GM13976 (cell line): ENCODE data around the gene DHRSX.

Source experiments
- DNase-seq: peaks from one replicate; pipeline ENCODE4 v3.0.0; 2012; ENCODE audit warnings: low spot score
- CTCF ChIP-seq: IDR thresholded peaks from 2 replicates; pipeline ENCODE4 v1.5.1; 2012; ENCODE audit warnings: borderline replicate concordance, mild to moderate bottlenecking; ENCODE audit not compliant: insufficient read depth; ENCODE audit errors: extremely low read depth, missing control alignments, control extremely low read depth
- in situ Hi-C: fragments of 300-500 bp; cut with MboI; formaldehyde crosslinking; loops from one replicate; pipeline ENCODE4 v1.12.0; 2022; ENCODE audit warnings: low sequenced_read_pairs, mixed read lengths, inconsistent platforms; ENCODE audit not compliant: unreplicated experiment

DHRSX gene

GRCh38 chrX:2500803-2501558 lies at the start of gene DHRSX, which contains the start of gene ZBED1:
TSS of gene DHRSX (minus strand) at chrX:2500976. CDS start at chrX:2500925, 51 bp downstream.
TSS of gene ZBED1 (minus strand) at chrX:2500976. CDS start at chrX:2490719, 10,257 bp downstream.
- no peak for TF ChIP-seq CTCF
- in situ Hi-C loops = no loop called here
- DNase-seq = peak; percentile 91

GRCh38 chrX:2549876-2550275 lies 49.1 kb upstream of the DHRSX start:
- in situ Hi-C loops = no loop called here
- DNase-seq = no peak
- no peak for TF ChIP-seq CTCF

DNA sequence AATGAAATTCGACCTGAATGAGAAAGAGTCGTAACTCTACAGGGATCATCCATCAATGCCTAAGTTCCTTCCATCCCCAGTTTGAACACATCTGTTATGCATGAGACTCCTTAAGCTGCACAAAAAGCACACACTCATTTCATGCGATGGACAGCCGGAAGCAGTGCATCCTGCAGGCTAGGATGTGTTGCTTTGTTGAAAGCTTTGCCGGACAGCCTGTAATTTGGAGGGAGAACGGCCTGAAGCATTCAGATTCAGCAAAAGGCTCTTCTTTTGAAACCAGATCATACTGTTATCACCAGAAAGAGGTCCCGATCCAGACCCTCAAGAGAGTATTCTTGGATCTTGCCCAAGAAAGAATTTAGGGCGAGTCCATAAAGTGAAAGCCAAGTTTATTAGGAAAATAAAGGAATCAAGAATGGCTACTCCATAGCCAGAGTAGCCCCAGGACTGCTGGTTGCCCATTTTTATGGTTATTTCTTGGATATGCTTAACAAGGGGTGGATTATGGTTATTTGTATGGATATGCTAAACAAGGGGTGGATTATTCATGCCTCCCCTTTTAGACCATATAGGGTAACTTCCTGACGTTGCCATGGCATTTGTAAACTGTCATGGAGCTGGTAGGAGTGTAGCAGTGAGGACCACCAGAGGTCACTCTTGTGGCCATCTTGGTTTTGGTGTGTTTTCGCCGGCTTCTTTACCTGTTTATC lies 48.1 kb upstream of the DHRSX start:
- in situ Hi-C loops = no loop called here
- TF ChIP-seq CTCF = no peak

DNA sequence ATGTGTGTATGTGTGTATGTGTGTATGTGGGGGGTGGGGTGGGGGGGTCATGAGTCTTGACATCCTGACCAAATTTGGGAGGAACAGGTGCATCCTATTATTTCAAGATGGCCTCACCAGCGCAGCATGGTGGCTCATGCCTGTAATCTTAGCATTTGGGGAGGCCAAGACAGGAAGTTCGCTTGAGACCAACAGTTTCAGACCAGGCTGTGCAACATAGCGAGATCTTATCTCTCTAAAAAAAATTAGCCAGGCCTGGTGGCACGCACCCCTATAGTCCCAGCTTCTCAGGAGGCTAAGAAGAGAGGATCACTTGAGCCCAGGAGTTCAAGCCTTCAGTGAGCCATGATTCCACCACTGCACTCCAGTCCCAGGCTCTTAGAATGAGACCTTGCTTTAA lies 47.0 kb upstream of the DHRSX start:
- no peak for DNase-seq
- TF ChIP-seq CTCF = no peak
- in situ Hi-C loops = no loop called here

More for the DNA sequence above, 48.1 kb upstream of the DHRSX start:
- no peak for DNase-seq

DNA sequence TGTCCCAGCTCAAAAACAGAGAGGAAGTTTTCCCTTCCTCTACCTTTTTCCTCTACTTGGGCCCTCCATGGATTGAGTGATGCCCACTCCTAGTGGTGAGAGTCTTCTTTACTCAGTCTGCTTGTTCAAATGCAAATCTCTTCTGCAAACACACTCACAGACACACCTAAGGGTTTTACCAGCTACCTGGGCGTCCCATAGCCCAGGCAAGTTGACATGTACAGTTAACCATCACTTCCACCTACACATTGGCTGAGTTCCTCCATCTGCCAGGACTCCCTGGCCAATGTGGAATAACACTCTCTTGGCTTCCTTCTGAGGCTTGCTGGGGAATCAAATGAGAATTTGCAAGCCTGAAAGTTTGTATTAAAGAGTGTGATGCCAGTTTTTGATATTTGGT lies 45.7 kb upstream of the DHRSX start:
- in situ Hi-C loops = no loop called here
- TF ChIP-seq CTCF = no peak

DNA sequence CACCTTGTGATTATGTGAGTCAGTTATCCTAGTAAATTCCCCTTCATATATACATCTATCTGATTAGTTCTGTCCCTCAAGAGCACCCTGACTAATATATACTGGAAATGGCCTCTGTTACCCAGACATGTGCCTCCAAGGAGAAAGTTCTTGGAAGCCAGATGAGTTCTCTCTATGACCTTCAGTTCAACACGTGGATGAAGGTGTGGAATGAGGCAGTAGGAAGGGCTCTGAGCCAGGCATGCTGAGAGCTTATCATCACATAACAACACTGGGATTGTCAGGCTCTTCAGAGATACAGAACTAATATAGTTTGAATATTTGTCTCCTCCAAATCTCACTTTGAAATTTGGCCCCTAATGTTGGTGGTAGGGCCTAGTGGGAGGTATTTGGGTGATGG lies 44.4 kb upstream of the DHRSX start:
- in situ Hi-C loops = no loop called here
- no peak for DNase-seq
- TF ChIP-seq CTCF = no peak

More for the DNA sequence above, 45.7 kb upstream of the DHRSX start:
- no peak for DNase-seq
